Fibroblast of villous mesenchyme (primary cell): ENCODE data around the gene FOLR3. TPM values are rescaled to one million over a fixed set of nuclear protein-coding genes. Genes with fewer than 3 reads are reported as not detected.

Source experiments
- DNase-seq: peaks from one replicate; pipeline ENCODE4 v3.0.0-alpha.2; 2010; ENCODE audit warnings: low read depth
- H3K4me3 ChIP-seq: 2 replicates; pipeline ENCODE4 v1.5.1; 2011; ENCODE audit warnings: low read depth, mild to moderate bottlenecking, low read length
- total RNA-seq: library from RNA; depleted of rRNA; stranded (reverse); fragments of >200 nt; gene quantifications from 2 replicates; pipeline ENCODE4 v1.2.3, GENCODE V29; 2012
- TF ChIP-seq, protein P1 (sequence below): IDR thresholded peaks from 2 replicates; pipeline ENCODE4 v1.5.1; 2012; ENCODE audit warnings: low read depth, mild to moderate bottlenecking, low read length; ENCODE audit not compliant: insufficient read depth

Gene FOLR3
- total RNA-seq, 1 donor: 2.6 TPM

DNA sequence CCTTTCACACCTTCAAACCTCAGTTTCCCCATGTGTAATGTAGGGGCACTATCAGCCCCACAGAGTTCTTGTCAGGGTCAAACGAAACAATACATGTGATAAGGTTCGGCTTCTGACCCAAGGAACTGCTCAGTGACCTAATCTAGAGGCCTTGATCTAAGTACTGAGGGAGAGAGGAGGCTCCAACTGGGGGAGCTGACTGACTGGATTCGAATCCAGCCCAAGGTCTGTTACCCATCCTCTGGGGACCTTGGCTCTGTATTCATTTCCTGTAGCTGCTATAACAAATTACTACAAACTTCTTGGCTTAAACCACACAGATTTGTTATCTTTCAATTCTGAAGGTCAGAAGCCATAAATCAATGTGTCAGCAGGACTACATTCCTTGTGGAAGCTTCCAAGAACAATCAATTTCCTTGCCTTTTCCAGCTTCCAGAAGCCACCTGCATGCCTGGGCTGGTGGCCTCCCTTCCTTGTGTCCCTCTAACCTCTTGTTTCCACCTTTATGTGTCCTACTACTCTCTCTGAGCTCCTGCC lies 12.3 kb upstream of the FOLR3 start:
- TF ChIP-seq, protein P1, sequence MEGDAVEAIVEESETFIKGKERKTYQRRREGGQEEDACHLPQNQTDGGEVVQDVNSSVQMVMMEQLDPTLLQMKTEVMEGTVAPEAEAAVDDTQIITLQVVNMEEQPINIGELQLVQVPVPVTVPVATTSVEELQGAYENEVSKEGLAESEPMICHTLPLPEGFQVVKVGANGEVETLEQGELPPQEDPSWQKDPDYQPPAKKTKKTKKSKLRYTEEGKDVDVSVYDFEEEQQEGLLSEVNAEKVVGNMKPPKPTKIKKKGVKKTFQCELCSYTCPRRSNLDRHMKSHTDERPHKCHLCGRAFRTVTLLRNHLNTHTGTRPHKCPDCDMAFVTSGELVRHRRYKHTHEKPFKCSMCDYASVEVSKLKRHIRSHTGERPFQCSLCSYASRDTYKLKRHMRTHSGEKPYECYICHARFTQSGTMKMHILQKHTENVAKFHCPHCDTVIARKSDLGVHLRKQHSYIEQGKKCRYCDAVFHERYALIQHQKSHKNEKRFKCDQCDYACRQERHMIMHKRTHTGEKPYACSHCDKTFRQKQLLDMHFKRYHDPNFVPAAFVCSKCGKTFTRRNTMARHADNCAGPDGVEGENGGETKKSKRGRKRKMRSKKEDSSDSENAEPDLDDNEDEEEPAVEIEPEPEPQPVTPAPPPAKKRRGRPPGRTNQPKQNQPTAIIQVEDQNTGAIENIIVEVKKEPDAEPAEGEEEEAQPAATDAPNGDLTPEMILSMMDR: no peak
- DNase-seq: no peak
- H3K4me3 ChIP-seq: no peak overlapping the region

- no peak overlapping the region for H3K4me3 ChIP-seq
- TF ChIP-seq, protein P1: no peak
- no peak for DNase-seq
Observed at GRCh38 chr11:72124046-72124445, 11.5 kb upstream of the FOLR3 start.

DNA sequence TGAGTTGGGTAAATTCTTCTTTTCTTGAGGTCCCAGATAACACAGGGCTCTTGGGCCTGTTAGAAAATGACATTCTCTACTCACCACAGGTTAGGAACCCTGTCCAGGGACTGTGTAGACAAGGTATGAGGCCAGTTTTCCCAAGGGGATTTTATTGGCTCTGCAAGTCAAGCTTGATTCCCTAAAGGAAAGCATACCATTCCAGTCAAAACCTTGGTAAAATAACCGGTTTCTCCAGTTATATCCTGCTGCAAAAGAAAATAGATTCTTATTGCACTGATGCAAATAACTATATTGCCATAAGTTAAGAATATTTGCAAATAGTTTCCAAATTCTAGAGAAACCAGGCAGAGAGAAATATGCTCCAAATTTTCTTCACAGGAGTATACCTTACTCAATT lies 9.6 kb upstream of the FOLR3 start:
- TF ChIP-seq, protein P1: no peak
- H3K4me3 ChIP-seq: no peak overlapping the region
- no peak for DNase-seq

- no peak overlapping the region for H3K4me3 ChIP-seq
- TF ChIP-seq, protein P1: no peak
- no peak for DNase-seq
Observed at GRCh38 chr11:72127923-72128322, 7.6 kb upstream of the FOLR3 start.

DNA sequence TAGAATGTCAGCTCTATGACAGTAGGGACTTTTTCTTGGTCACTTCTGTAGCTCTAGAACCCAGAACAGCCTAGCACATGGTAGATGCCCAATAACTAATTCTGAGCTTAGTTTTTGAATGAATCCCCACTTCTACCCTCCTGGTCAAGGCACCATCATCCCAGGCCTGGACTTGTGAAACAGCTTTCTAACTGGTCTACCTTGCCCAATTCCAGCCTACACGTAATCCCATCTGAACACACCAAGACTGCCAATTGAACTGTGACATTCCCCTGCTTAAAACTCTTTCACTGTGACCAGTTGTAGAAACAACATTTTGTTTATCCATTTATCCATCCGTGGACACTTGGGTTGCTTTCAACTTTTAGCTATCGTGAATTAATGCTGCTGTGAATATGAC lies 6.1 kb upstream of the FOLR3 start:
- TF ChIP-seq, protein P1: no peak
- no peak overlapping the region for H3K4me3 ChIP-seq
- no peak for DNase-seq

DNA sequence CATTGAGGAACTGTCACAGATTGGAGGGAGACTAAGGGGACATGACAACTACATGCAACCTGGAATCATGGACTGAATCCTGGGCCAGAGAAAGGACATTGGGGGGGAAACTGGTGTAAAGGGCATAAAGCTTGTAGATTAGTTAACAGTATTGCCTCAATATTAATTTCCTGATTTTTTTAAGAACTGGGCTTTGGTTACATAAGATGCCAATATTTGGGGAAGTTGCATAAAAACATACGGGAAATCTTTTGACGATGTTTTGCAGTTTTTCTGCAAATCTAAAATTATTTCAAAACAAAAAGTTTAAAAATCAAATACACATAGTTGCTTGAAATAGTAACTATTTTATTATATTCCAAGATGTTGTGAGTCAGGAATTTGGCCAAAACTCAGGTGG lies 2.9 kb upstream of the FOLR3 start:
- TF ChIP-seq, protein P1: no peak
- no peak for DNase-seq
- H3K4me3 ChIP-seq: no peak overlapping the region
